OCI-LY1 (cell line): ENCODE data around the gene CLTCL1.
"Not testable (repeated sequence)": the region's sequence is repeated elsewhere in the genome, so short reads cannot be mapped to it uniquely, and the experiment has no call there.

ENCODE experiments used
- H2AFZ ChIP-seq: fragments of 200-600 bp; sonication (generic), shearing (Covaris generic); 2 replicates; pipeline ENCODE4 v1.6.0; 2014; ENCODE audit warnings: antibody characterized with exemption, mild to moderate bottlenecking, low read length
- H3F3A ChIP-seq: fragments of 200-600 bp; sonication (generic), shearing (Covaris generic); 2 replicates; pipeline ENCODE4 v1.6.0; 2014; ENCODE audit warnings: mild to moderate bottlenecking, antibody characterized with exemption, low read length, moderate library complexity; ENCODE audit not compliant: insufficient read depth
- H3K27ac ChIP-seq: fragments of 200-600 bp; sonication (generic); 2 replicates; pipeline ENCODE4 v1.5.1; 2014; ENCODE audit warnings: low read length, mixed run types, mild to moderate bottlenecking, low read depth; ENCODE audit not compliant: poor library complexity, severe bottlenecking
- H3K27me3 ChIP-seq: fragments of 200-600 bp; sonication (generic); 2 replicates; pipeline ENCODE4 v1.6.0; 2014; ENCODE audit warnings: antibody characterized with exemption, mild to moderate bottlenecking, low read length, moderate library complexity; ENCODE audit not compliant: insufficient read depth
- H3K36me3 ChIP-seq: fragments of 200-600 bp; sonication (generic); 2 replicates; pipeline ENCODE4 v1.6.1; 2014; ENCODE audit warnings: mild to moderate bottlenecking, antibody characterized with exemption, low read length, moderate library complexity, mixed read lengths; ENCODE audit not compliant: insufficient read depth
- H3K4me1 ChIP-seq: fragments of 200-600 bp; sonication (generic); 2 replicates; pipeline ENCODE4 v1.5.1; 2014; ENCODE audit warnings: mild to moderate bottlenecking, low read length, moderate library complexity; ENCODE audit not compliant: insufficient read depth, severe bottlenecking
- H3K4me2 ChIP-seq: fragments of 200-600 bp; sonication (generic), shearing (Covaris generic); 2 replicates; pipeline ENCODE4 v1.6.1; 2014; ENCODE audit warnings: low read length
- H3K4me3 ChIP-seq: fragments of 200-600 bp; sonication (generic); 2 replicates; pipeline ENCODE4 v1.5.1; 2014; ENCODE audit warnings: low read length, low read depth, mild to moderate bottlenecking, mixed read lengths; ENCODE audit not compliant: poor library complexity, severe bottlenecking
- H3K79me2 ChIP-seq: fragments of 200-600 bp; shearing (Covaris generic); 2 replicates; pipeline ENCODE4 v1.6.1; 2016; ENCODE audit warnings: mixed run types, low read length, mixed read lengths; ENCODE audit not compliant: insufficient read depth
- H3K9ac ChIP-seq: fragments of 200-600 bp; sonication (generic), shearing (Covaris generic); 2 replicates; pipeline ENCODE4 v1.6.1; 2014; ENCODE audit warnings: mild to moderate bottlenecking, low read length, mixed read lengths
- H3K9me2 ChIP-seq: fragments of 200-600 bp; sonication (generic), shearing (Covaris generic); 2 replicates; pipeline ENCODE4 v1.6.1; 2014; ENCODE audit warnings: low read depth, mild to moderate bottlenecking, low read length, mixed read lengths
- H3K9me3 ChIP-seq: fragments of 200-600 bp; shearing (Covaris generic); 2 replicates; pipeline ENCODE4 v1.6.1; 2014; ENCODE audit warnings: low read length, mixed read lengths
- H4K20me1 ChIP-seq: fragments of 200-600 bp; sonication (generic), shearing (Covaris generic); 2 replicates; pipeline ENCODE4 v1.6.0; 2016; ENCODE audit warnings: mild to moderate bottlenecking, low read length; ENCODE audit not compliant: insufficient read depth
- CTCF ChIP-seq: fragments of 200-600 bp; sonication (generic), shearing (Covaris generic); IDR thresholded peaks from 2 replicates; pipeline ENCODE4 v1.5.1; 2017; ENCODE audit warnings: mild to moderate bottlenecking, antibody characterized with exemption, low read length, moderate library complexity, mixed read lengths
- EZH2 ChIP-seq: fragments of 200-600 bp; sonication (generic), shearing (Covaris generic); IDR thresholded peaks from 2 replicates; pipeline ENCODE4 v1.8.0; 2017; ENCODE audit warnings: borderline replicate concordance, mixed run types, mild to moderate bottlenecking, antibody characterized with exemption, low read length, moderate library complexity, mixed read lengths

Gene CLTCL1

GRCh38 chr22:19331975-19332374 is 40.5 kb upstream of the CLTCL1 start:
- Histone ChIP-seq H3K4me1 (no peaks in the 10 kb centered on the region), H4K20me1 (no peaks in the 10 kb centered on the region), H3K9ac (no peak overlapping the region), H2AFZ (no peak overlapping the region), H3K4me2 (no peak overlapping the region), H3K27me3 (no peaks in the 10 kb centered on the region), H3K9me3 (peaks cover 8% of the 10 kb centered on the region), H3F3A (no peaks in the 10 kb centered on the region), H3K9me2 (no peaks in the 10 kb centered on the region), H3K36me3 (peaks cover 76% of the 10 kb centered on the region), H3K27ac (no peak overlapping the region), H3K4me3 (no peak overlapping the region), H3K79me2 (no peaks in the 10 kb centered on the region)
- TF ChIP-seq EZH2 (no peak), CTCF (no peak)

GRCh38 chr22:19331474-19331873 is 40.0 kb upstream of the CLTCL1 start:
- H3K9me3 ChIP-seq, result peaks cover 3% of the 10 kb centered on the region

DNA sequence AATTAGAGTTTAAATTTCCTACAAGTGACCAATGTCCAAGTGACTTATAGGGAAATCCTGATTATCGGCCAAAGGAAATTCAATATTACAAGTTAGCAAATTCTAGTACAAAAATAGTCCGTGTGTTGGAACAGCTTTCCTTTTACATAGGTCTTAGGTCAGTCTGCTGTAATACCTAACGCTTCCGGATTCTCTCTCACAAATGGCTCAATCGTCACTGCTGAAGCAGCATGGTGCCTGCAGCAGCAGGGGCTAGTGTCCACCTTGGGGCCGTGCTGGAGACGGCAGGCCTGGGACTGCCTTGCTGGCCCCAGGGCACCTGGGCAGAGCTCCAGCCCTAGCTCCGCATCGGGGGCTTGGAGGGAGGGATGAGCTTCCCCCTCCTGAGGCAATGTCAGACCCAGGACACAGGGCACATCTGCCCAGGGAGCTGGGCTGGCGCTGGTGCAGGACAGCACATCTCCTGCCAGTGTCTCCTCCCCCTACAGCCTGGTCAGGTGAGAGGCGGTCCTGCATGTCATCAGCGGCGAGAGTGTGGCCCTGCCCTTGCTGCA is 39.4 kb upstream of the CLTCL1 start:
- TF ChIP-seq CTCF (no peak), EZH2 (no peak)
- Histone ChIP-seq H3K4me1 (no peaks in the 10 kb centered on the region), H3K4me3 (no peak overlapping the region), H3K36me3 (peaks cover 65% of the 10 kb centered on the region), H3K79me2 (no peaks in the 10 kb centered on the region), H3K9me3 (no peaks in the 10 kb centered on the region; the same call in 1 of the 2 replicates), H3K9me2 (no peaks in the 10 kb centered on the region), H3K4me2 (no peak overlapping the region), H4K20me1 (no peaks in the 10 kb centered on the region), H3F3A (no peaks in the 10 kb centered on the region), H3K9ac (no peak overlapping the region), H2AFZ (no peak overlapping the region), H3K27me3 (no peaks in the 10 kb centered on the region), H3K27ac (no peak overlapping the region)

More at GRCh38 chr22:19331474-19331873, 40.0 kb upstream of the CLTCL1 start:
- Histone ChIP-seq H3F3A (no peaks in the 10 kb centered on the region), H4K20me1 (no peaks in the 10 kb centered on the region), H3K36me3 (peaks cover 71% of the 10 kb centered on the region), H3K9ac (no peak overlapping the region), H3K4me1 (no peaks in the 10 kb centered on the region), H2AFZ (no peak overlapping the region), H3K79me2 (no peaks in the 10 kb centered on the region), H3K4me2 (no peak overlapping the region), H3K27ac (no peak overlapping the region), H3K27me3 (no peaks in the 10 kb centered on the region), H3K9me2 (no peaks in the 10 kb centered on the region), H3K4me3 (no peak overlapping the region)
- TF ChIP-seq EZH2 (no peak), CTCF (no peak)

- not testable (repeated sequence) for H3K27me3 ChIP-seq, H3K27ac ChIP-seq, H3K4me3 ChIP-seq, H2AFZ ChIP-seq, H4K20me1 ChIP-seq, H3K9me3 ChIP-seq, H3K9ac ChIP-seq, H3F3A ChIP-seq, H3K9me2 ChIP-seq, H3K79me2 ChIP-seq, H3K4me2 ChIP-seq, H3K4me1 ChIP-seq
- peaks cover 58% of the 10 kb centered on the region for H3K36me3 ChIP-seq
Observed at GRCh38 chr22:19330205-19330604, 38.7 kb upstream of the CLTCL1 start.
